T-helper 2 cell treated with Interferon-gamma antibody and Interleukin-4, amounts not matched to agents 5 μg/mL and 100 μg/mL, for 36 hours (primary cell): Measurements from ENCODE around the gene CIAPIN1.

Experiments
- DNase-seq: peaks from one replicate; pipeline ENCODE4 v3.0.0; 2021; ENCODE audit warnings: low spot score
- H3K27ac Mint-ChIP-seq: one replicate; pipeline ENCODE4 v1.8.0; 2021; ENCODE audit warnings: mild to moderate bottlenecking, mixed read lengths
- H3K27me3 Mint-ChIP-seq: one replicate; pipeline ENCODE4 v1.8.0; 2021; ENCODE audit warnings: low read depth, mixed read lengths
- H3K36me3 Mint-ChIP-seq: one replicate; pipeline ENCODE4 v1.8.0; 2021; ENCODE audit warnings: low read depth, mixed read lengths
- H3K4me1 Mint-ChIP-seq: one replicate; pipeline ENCODE4 v1.8.0; 2021; ENCODE audit warnings: low read depth, mixed read lengths
- H3K4me3 Mint-ChIP-seq: one replicate; pipeline ENCODE4 v1.8.0; 2022; ENCODE audit warnings: mild to moderate bottlenecking, moderate library complexity, mixed read lengths
- H3K9me3 Mint-ChIP-seq: one replicate; pipeline ENCODE4 v1.8.0; 2021; ENCODE audit warnings: mixed read lengths

The CIAPIN1 gene

GRCh38 chr16:57435838-57436237, 11.3 kb downstream of the CIAPIN1 start:
- Mint-ChIP-seq H3K4me1 (no peaks in the 10 kb centered on the region), H3K27ac (no peak overlapping the region), H3K36me3 (peaks cover 67% of the 10 kb centered on the region), H3K4me3 (no peak overlapping the region), H3K27me3 (no peaks in the 10 kb centered on the region), H3K9me3 (peaks cover 12% of the 10 kb centered on the region)
- no peak for DNase-seq

GRCh38 chr16:57434003-57434402, 13.2 kb downstream of the CIAPIN1 start:
- no peaks in the 10 kb centered on the region for H3K4me1 Mint-ChIP-seq
- H3K27ac Mint-ChIP-seq = no peak overlapping the region

GRCh38 chr16:57432989-57433388, 14.2 kb downstream of the CIAPIN1 start:
- Mint-ChIP-seq H3K27me3 (no peaks in the 10 kb centered on the region), H3K27ac (no peak overlapping the region), H3K36me3 (peaks cover 55% of the 10 kb centered on the region), H3K9me3 (no peaks in the 10 kb centered on the region), H3K4me3 (no peak overlapping the region), H3K4me1 (no peaks in the 10 kb centered on the region)
- no peak for DNase-seq

More at GRCh38 chr16:57434003-57434402, 13.2 kb downstream of the CIAPIN1 start:
- Mint-ChIP-seq H3K9me3 (no peaks in the 10 kb centered on the region), H3K36me3 (peaks cover 57% of the 10 kb centered on the region), H3K4me3 (no peak overlapping the region), H3K27me3 (no peaks in the 10 kb centered on the region)
- no peak for DNase-seq

GRCh38 chr16:57432505-57432904, 14.7 kb downstream of the CIAPIN1 start:
- DNase-seq = no peak
- Mint-ChIP-seq H3K4me3 (no peak overlapping the region), H3K36me3 (peaks cover 57% of the 10 kb centered on the region), H3K4me1 (no peaks in the 10 kb centered on the region), H3K27ac (no peak overlapping the region), H3K9me3 (no peaks in the 10 kb centered on the region), H3K27me3 (no peaks in the 10 kb centered on the region)

DNA sequence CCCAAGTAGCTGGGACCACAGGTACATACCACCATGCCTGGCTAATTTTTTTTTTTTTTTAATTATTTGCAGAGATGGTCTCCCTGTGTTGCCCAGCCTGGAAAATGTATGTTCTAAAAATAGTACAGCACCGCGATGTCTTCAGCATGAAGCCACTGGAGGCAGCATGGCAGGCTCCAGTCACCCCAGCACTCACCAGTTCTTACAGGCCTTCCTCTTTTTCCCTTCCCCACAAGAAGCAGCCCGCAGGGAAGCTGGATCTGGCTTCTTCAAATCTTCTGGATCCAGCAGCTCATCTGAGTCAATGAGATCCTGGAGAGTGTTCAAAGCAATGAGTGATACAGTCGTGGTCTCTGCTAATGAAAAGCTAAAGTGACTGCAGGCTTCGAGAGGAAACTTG, 16.2 kb downstream of the CIAPIN1 start:
- Mint-ChIP-seq H3K36me3 (peaks cover 54% of the 10 kb centered on the region), H3K27me3 (no peaks in the 10 kb centered on the region), H3K27ac (no peak overlapping the region), H3K9me3 (no peaks in the 10 kb centered on the region), H3K4me3 (no peak overlapping the region), H3K4me1 (no peaks in the 10 kb centered on the region)
- no peak for DNase-seq

- Mint-ChIP-seq H3K27me3 (no peaks in the 10 kb centered on the region), H3K27ac (no peak overlapping the region), H3K4me3 (no peak overlapping the region), H3K36me3 (peaks cover 38% of the 10 kb centered on the region), H3K9me3 (no peaks in the 10 kb centered on the region), H3K4me1 (no peaks in the 10 kb centered on the region)
- DNase-seq = no peak
These were observed 19.4 kb downstream of the CIAPIN1 start for GRCh38 chr16:57427824-57428223.

DNA sequence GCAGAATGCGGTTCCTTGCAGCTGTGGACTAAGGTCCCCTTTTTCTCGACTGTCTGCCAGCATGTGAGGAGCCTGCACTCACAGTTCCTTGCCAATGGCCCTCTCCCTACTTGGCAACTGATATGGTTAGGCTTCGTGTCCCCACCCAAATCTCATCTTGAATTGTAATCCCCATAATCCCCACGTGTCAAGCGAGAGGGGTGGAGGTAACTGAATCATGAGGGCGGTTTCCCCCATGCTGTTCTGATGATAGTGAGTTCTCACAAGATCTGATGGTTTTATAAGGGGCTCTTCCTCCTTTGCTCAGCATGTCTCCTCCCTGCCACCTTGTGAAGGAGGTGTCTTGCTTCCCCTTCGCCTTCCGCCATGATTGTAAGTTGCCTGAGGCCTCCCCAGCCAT, 19.9 kb downstream of the CIAPIN1 start:
- no peak for DNase-seq
- no peaks in the 10 kb centered on the region for H3K4me1 Mint-ChIP-seq
- H3K4me3 Mint-ChIP-seq = no peak overlapping the region
- no peaks in the 10 kb centered on the region for H3K27me3 Mint-ChIP-seq
- H3K36me3 Mint-ChIP-seq = peaks cover 33% of the 10 kb centered on the region
- H3K9me3 Mint-ChIP-seq = no peaks in the 10 kb centered on the region
- H3K27ac Mint-ChIP-seq = no peak overlapping the region

- no peaks in the 10 kb centered on the region for H3K9me3 Mint-ChIP-seq
- no peaks in the 10 kb centered on the region for H3K4me1 Mint-ChIP-seq
- no peaks in the 10 kb centered on the region for H3K27me3 Mint-ChIP-seq
- H3K36me3 Mint-ChIP-seq = peaks cover 28% of the 10 kb centered on the region
- no peak overlapping the region for H3K4me3 Mint-ChIP-seq
- DNase-seq = no peak
- no peak overlapping the region for H3K27ac Mint-ChIP-seq
These were observed 20.8 kb downstream of the CIAPIN1 start for GRCh38 chr16:57426356-57426755.

DNA sequence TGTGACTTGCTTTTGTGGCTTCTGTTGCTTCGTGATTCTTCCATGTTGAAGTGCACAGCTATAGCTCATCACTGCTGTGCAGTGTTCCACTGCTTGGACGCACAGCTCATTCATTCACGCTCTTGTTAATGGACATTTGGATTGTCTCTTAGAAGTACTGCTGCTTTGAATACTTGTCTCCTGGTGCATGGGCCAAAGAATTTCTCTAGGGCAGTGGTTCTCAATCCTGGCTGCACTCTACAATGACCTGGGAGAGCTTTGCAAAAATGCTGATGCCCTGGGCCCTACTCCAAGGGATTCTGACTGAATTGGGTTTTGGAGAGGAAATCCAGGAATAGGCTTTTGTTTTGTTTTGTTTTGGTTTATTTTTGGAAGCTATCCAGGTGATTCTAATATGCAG, 22.6 kb downstream of the CIAPIN1 start:
- no peaks in the 10 kb centered on the region for H3K27me3 Mint-ChIP-seq

GRCh38 chr16:57423152-57423551, 24.0 kb downstream of the CIAPIN1 start:
- peaks cover 6% of the 10 kb centered on the region for H3K4me1 Mint-ChIP-seq
- H3K4me3 Mint-ChIP-seq = no peak overlapping the region
- H3K9me3 Mint-ChIP-seq = no peaks in the 10 kb centered on the region
- H3K27me3 Mint-ChIP-seq = no peaks in the 10 kb centered on the region
- no peak overlapping the region for H3K27ac Mint-ChIP-seq
- no peak for DNase-seq
- H3K36me3 Mint-ChIP-seq = peaks cover 6% of the 10 kb centered on the region

More for the DNA sequence above, 22.6 kb downstream of the CIAPIN1 start:
- H3K4me1 Mint-ChIP-seq = no peaks in the 10 kb centered on the region
- H3K27ac Mint-ChIP-seq = no peak overlapping the region
- H3K9me3 Mint-ChIP-seq = no peaks in the 10 kb centered on the region
- DNase-seq = no peak
- no peak overlapping the region for H3K4me3 Mint-ChIP-seq
- H3K36me3 Mint-ChIP-seq = peaks cover 15% of the 10 kb centered on the region

- Mint-ChIP-seq H3K36me3 (no peaks in the 10 kb centered on the region), H3K27ac (no peak overlapping the region)
These were observed 24.9 kb downstream of the CIAPIN1 start for GRCh38 chr16:57422026-57422944.

GRCh38 chr16:57419506-57419905, 27.7 kb downstream of the CIAPIN1 start:
- no peaks in the 10 kb centered on the region for H3K9me3 Mint-ChIP-seq
- no peak overlapping the region for H3K4me3 Mint-ChIP-seq
- H3K4me1 Mint-ChIP-seq = peaks cover 17% of the 10 kb centered on the region
- no peak for DNase-seq
- H3K27me3 Mint-ChIP-seq = peaks cover 2% of the 10 kb centered on the region
- H3K36me3 Mint-ChIP-seq = no peaks in the 10 kb centered on the region
- H3K27ac Mint-ChIP-seq = no peak overlapping the region

More at GRCh38 chr16:57422026-57422944, 24.9 kb downstream of the CIAPIN1 start:
- no peaks in the 10 kb centered on the region for H3K9me3 Mint-ChIP-seq
- H3K27me3 Mint-ChIP-seq = peaks cover 2% of the 10 kb centered on the region
- DNase-seq = no peak
- no peak overlapping the region for H3K4me3 Mint-ChIP-seq
- peaks cover 11% of the 10 kb centered on the region for H3K4me1 Mint-ChIP-seq

DNA sequence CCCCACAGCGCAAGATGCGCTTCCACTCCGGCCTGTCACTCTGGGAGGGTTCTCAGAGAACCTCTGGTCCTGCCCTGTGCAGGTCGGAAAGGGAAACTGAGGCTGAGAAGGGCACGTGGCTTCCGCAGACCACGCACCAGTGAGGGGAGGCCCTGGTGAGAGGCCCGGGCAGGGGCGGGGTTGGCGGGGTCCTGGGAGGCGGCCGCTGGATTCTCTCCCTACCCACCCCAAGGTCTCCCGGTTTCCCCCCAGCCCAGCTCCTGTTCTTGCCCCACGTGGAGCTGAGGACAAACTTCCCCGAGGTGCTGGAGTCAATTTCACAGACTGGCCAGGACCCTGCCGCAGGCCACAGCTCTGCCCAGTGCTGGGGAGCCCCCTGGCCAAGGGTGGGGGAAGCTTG, 31.1 kb downstream of the CIAPIN1 start:
- Mint-ChIP-seq H3K27me3 (peaks cover 2% of the 10 kb centered on the region), H3K36me3 (no peaks in the 10 kb centered on the region), H3K9me3 (no peaks in the 10 kb centered on the region), H3K4me1 (peaks cover 17% of the 10 kb centered on the region), H3K27ac (no peak overlapping the region), H3K4me3 (no peak overlapping the region)
- DNase-seq = no peak

DNA sequence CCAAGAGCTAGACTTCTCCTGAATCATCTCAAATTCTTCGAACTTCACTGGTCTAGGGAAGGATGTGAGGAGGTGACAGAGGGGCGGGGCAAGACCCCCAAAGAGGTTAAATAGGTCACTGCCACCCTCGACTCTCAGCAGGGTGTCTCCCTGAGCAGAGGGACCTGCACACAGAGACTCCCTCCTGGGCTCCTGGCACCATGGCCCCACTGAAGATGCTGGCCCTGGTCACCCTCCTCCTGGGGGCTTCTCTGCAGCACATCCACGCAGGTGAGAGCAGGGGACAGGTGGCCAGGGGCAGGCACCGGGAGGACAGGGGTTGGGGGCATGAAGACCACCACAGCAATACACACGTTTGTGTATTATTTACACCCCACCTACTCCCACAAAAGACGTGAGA, 33.5 kb downstream of the CIAPIN1 start:
- Mint-ChIP-seq H3K27me3 (peaks cover 2% of the 10 kb centered on the region), H3K27ac (no peak overlapping the region), H3K4me3 (no peak overlapping the region), H3K4me1 (peaks cover 14% of the 10 kb centered on the region), H3K36me3 (no peaks in the 10 kb centered on the region), H3K9me3 (no peaks in the 10 kb centered on the region)
- DNase-seq = no peak
